Medulla oblongata (tissue), 1 donor: Measurements from ENCODE around the gene GFI1.
"Not testable (repeated sequence)": the region's sequence is repeated elsewhere in the genome, so short reads cannot be mapped to it uniquely, and the experiment has no call there.

Source experiments
- DNase-seq: peaks from one replicate; pipeline ENCODE4 v3.0.0-alpha.2; 2015; ENCODE audit errors: extremely low spot score

GFI1 gene

GRCh38 chr1:92465256-92465647 lies 21.5 kb downstream of the GFI1 start:
- no peak for DNase-seq

- no peak for DNase-seq
Observed at GRCh38 chr1:92464588-92465255, 22.0 kb downstream of the GFI1 start.

- DNase-seq, result no peak
Observed at GRCh38 chr1:92461364-92462097, 25.2 kb downstream of the GFI1 start.

GRCh38 chr1:92459871-92460320 lies 26.8 kb downstream of the GFI1 start:
- DNase-seq, result peak; percentile 40

GRCh38 chr1:92458146-92458545 lies 28.6 kb downstream of the GFI1 start:
- no peak for DNase-seq

DNA sequence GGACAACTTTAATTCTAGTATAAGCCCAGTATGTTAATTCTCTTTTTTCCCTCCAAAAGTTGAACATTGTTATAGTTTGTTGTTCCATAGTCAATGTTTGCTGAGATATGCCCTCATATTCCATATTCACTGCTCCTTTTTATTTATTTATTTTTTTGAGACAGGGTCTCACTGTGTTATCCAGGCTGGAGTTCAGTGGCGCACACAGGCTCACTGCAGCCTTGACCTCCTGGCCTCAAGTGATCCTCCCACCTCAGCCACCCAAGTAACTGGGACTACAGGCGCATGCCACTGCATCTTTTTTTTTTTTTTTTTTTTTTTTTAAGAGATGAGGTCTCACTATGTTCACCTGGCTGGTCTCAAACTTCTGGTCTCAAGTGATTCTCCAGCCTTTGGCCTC lies 38.7 kb downstream of the GFI1 start:
- no peak for DNase-seq

- no peak for DNase-seq
Observed at GRCh38 chr1:92447033-92447681, 39.6 kb downstream of the GFI1 start.

DNA sequence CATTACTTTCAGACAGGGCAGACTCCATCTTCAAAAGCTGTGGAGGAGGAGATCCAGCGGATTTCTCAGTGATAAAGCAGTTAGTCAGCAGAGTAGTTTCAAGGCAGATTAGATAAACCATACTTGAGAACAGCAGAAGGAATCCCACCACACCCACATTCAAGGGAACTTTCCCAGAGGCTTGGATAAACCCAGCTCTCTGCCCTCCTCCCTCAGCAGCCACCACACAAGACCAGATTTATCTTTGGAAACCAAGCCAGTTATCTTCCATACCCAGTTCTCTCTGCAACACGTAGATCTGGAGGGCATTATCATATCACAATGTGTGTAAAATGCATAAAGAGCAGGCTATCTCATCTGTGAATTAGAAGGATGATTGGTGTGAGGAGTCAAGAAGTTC lies 40.2 kb downstream of the GFI1 start:
- no peak for DNase-seq

- no peak for DNase-seq
Observed at GRCh38 chr1:92445865-92446264, 40.9 kb downstream of the GFI1 start.

DNA sequence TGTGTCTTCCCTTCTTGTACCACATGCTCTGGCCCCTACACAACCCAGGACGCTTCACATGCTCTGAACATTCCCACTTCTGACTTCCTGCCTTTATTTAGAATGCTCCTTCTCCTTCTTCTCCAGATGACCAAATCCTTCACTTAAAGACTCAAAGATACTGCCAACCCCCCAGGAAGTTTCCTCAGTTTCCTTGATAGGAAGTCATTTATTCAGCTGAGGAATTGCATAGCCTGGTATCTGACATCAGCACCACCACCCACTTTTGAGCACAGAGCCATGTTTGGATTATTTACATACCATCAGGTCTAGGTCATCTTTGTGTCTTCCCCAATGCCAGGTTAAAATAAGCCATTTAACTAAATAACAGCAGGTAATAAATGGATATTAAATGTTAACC lies 42.4 kb downstream of the GFI1 start:
- DNase-seq, result no peak

DNA sequence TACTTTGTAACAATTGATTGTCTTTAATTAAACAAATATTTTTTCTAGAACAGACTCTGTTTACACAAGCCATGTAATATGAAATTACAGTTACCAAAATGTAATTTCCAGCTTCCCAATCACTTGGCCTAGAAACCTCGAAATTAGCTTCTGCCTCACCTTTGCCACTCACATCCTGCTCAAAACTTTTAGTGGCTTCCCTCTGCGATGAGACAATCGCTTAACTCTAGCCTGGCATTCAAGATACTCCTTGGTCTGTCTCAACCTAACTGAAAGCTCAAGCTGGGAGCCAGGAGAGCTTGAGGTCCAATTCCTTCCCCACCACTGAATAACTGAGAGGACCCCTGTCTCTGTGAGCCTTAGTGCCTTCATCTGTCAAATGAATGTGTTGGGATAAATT lies 42.8 kb downstream of the GFI1 start:
- no peak for DNase-seq

GRCh38 chr1:92442351-92442750 lies 44.4 kb downstream of the GFI1 start:
- no peak for DNase-seq

DNA sequence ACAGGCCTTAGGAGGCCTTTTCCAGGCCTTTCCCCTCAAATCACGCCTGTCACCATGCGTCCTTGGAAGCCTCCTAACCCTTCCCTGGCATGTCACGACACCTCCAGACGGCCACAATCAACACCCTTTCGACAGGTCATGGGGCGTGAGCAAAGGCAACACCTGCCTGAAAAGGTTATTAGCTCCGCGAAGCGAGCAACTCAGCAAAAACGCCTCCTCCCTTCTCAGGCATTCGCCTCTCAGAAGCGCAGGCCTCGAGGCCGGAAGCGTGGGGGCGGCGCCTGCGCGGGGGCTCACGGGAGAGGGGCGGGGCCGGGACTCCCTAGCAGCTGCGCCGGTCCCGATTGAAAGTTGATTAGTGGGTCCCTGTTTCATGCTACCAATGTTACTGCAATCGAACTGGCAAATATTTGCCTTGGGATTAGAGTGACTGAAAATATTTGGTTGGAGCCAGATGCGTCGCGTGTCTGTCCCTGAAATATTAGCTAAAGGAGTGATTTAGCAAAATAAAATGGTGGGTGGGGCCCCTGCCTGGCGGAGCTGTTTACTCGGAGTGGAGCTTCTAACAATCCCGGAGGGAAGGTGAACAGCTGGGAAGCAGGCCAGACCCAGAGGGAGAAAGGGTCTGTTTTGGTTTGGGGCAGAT lies 44.9 kb downstream of the GFI1 start:
- DNase-seq, result no peak

DNA sequence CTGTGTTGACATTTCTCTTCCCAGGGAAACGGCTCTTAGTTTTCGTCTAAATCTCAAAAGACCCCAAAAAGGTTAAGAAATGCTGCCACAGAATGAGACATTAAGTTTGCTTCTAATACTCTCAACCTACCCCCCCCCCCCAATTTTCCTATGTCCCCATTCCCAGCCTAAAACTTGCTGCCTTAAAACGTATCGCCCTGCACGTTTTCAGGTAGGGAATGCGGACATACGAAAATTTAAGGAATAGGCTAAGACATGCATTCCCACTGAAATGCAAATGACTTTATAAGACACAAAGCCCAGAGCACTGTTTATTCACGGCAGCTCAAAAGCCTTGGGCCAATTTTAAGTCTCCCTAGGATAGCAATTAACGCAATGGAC lies 45.4 kb downstream of the GFI1 start:
- no peak for DNase-seq

DNA sequence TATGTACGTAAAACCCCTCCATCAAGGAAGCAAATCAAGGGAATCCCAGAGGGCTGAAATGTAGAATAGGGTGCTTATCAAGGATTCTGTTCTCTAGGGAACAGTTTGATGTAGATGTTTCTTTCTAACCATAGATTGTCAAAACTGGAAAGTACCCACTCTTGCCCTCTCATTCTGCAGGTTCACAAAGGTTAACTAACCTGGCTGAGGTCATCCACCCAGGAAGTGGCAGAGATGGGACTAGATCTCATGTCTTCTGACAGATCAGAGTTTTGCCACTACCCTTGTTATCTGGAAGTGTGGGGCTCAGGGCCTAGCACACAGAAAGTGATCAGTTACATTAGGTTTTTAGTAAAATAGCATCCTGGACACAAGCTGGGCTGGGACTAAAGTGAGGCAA lies 47.4 kb downstream of the GFI1 start:
- DNase-seq, result no peak

DNA sequence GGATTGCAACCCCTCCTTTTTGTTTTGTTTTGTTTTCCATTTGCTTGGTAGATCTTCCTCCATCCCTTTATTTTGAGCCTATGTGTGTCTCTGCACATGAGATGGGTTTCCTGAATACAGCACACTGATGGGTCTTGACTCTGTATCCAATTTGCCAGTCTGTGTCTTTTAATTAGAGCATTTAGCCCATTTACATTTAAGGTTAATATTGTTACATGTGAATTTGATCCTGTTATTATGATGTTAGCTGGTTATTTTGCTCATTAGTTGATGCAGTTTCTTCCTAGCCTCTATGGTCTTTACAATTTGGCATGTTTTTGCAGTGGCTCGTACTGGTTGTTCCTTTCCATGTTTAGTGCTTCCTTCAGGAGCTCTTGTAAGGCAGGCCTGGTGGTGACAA lies 52.2 kb downstream of the GFI1 start:
- DNase-seq, result not testable (repeated sequence)

DNA sequence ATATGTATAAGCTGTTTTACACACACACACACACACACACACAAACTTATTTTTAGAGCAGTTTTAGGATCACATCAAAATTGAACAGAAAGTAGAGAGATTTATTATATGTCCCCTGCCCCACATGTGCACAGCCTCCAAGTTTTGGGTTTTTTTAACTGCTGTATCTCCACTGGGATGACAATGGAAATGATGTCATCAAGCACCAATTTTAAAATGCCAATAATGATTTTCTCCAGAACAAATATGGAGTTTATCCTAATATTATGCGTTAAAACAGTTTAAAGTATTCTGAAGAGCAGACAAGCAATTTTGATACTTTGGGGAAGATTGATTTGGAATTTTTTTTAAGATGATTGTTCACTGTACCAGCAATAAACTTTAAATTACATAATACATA lies 56.7 kb downstream of the GFI1 start:
- DNase-seq, result no peak

DNA sequence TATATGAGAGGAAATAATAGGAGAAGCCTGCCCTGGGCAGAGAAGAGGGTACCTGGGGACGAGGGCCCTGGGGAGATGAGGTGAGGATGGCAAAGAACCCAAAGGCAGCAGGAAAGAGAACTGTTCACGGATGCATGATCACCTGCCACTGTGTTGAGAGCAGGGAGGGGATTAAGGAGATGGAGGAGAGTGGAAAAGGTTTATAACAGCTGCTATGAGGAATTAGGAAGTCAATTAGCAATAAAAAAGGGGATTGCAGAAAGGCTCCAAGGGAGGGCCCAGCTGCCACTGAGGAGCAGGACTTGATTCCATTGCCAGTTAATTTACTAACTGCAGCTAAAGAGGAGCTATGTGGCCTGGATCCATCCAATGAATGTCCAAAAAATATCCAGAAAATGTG lies 61.1 kb downstream of the GFI1 start:
- no peak for DNase-seq
